Common myeloid progenitor, CD34-positive (primary cell): Measurements from ENCODE around the gene LPCAT2.

ENCODE experiments used
- CTCF ChIA-PET: fragments of 350-600 bp; sonication (Branson Sonifier 250); formaldehyde crosslinking; loops from one replicate; lab custom pipeline; 2021; ENCODE audit warnings: antibody characterized with exemption; lab: Charles Lee
- POLR2A ChIA-PET: fragments of 350-600 bp; sonication (Branson Sonifier 250); formaldehyde crosslinking; loops from one replicate; lab custom pipeline; 2021; ENCODE audit warnings: antibody characterized with exemption; lab: Charles Lee
- DNase-seq, 3 donors: peaks; one replicate each; pipeline versions ENCODE4 v3.0.0 to v3.0.0-alpha.2; 2013
- H3K27ac ChIP-seq, 2 experiments: 1 replicate in 1 of 2; 2 replicates in 1 of 2; pipeline ENCODE4 v1.7.0; 2013; ENCODE audit warnings: inconsistent platforms in 2 of 2, low read length in 2 of 2, mild to moderate bottlenecking in 2 of 2, low read depth in 1 of 2, moderate library complexity in 1 of 2; ENCODE audit not compliant: severe bottlenecking in 2 of 2, insufficient read depth in 1 of 2, poor library complexity in 1 of 2
- H3K27me3 ChIP-seq, 5 experiments: replicated peaks in 2 of 5; 1 replicate in 3 of 5; 2 replicates in 2 of 5; pipeline versions ENCODE4 v1.6.1 to v1.7.0; 2013; ENCODE audit warnings: low read length in 4 of 5, mild to moderate bottlenecking in 2 of 5, moderate library complexity in 2 of 5, inconsistent platforms in 1 of 5; ENCODE audit not compliant: insufficient read depth in 5 of 5, control insufficient read depth in 4 of 5
- H3K36me3 ChIP-seq, 4 experiments: 1 replicate in 2 of 4; 2 replicates in 2 of 4; pipeline versions ENCODE4 v1.6.1 to v1.7.0; 2013; ENCODE audit warnings: low read length in 3 of 4, control low read depth in 1 of 4, mild to moderate bottlenecking in 1 of 4; ENCODE audit not compliant: control insufficient read depth in 4 of 4, insufficient read depth in 4 of 4
- H3K4me1 ChIP-seq, 4 experiments: 1 replicate in 3 of 4; 2 replicates in 1 of 4; pipeline versions ENCODE4 v1.6.1 to v1.7.1; 2013; ENCODE audit warnings: low read length in 3 of 4, mild to moderate bottlenecking in 3 of 4, control low read depth in 1 of 4, inconsistent platforms in 1 of 4, moderate library complexity in 1 of 4; ENCODE audit not compliant: control insufficient read depth in 4 of 4, insufficient read depth in 4 of 4; ENCODE audit errors: control extremely low read depth in 1 of 4
- H3K4me3 ChIP-seq, 7 experiments: 1 replicate in 4 of 7; 2 replicates in 3 of 7; pipeline versions ENCODE4 v1.5.1 to v1.7.0; 2013; ENCODE audit warnings: mild to moderate bottlenecking in 7 of 7, low read length in 6 of 7, moderate library complexity in 6 of 7, inconsistent platforms in 2 of 7, low read depth in 2 of 7, control low read depth in 1 of 7; ENCODE audit not compliant: insufficient read depth in 4 of 7, control insufficient read depth in 1 of 7; ENCODE audit errors: extremely low read depth in 1 of 7
- H3K9me3 ChIP-seq, 5 experiments: 1 replicate in 4 of 5; 2 replicates in 1 of 5; pipeline versions ENCODE4 v1.6.1 to v1.7.1; 2013; ENCODE audit warnings: low read length in 4 of 5, mild to moderate bottlenecking in 2 of 5, inconsistent platforms in 1 of 5, low read depth in 1 of 5, moderate library complexity in 1 of 5; ENCODE audit not compliant: control insufficient read depth in 4 of 5, insufficient read depth in 2 of 5; ENCODE audit errors: control extremely low read depth in 1 of 5
- WGBS: methylation state at CpG from one replicate; pipeline ENCODE4 v1.1.5; 2013; ENCODE audit not compliant: insufficient coverage; 5-methylcytosine and 5-hydroxymethylcytosine counted together

Gene LPCAT2

GRCh38 chr16:55497558-55497957, 11.3 kb upstream of the LPCAT2 start:
- H3K27me3 ChIP-seq: no peaks in the 10 kb centered on the region
- no peaks in the 10 kb centered on the region for H3K9me3 ChIP-seq
- H3K4me3 ChIP-seq: no peak overlapping the region
- H3K4me1 ChIP-seq: peaks cover 6 to 63% (median 46%) of the 10 kb centered on the region in 4 experiments
- peaks cover 0 to 21% (median 2%) of the 10 kb centered on the region in 4 experiments for H3K36me3 ChIP-seq
- no peak for DNase-seq
- POLR2A ChIA-PET: no interaction called here
- H3K27ac ChIP-seq: no peak overlapping the region
- 100% methylated on average over 3 of the region's 5 CpGs for WGBS
- CTCF ChIA-PET: interaction anchor here (1.1 to 10.6 kb wide), 4 partner anchors 32 to 207 kb away, joined by 3 to 118 read pairs (median 44); no protein-coding TSS in a partner anchor

- H3K27me3 ChIP-seq: no peaks in the 10 kb centered on the region
- CTCF ChIA-PET: interaction anchor here (1.1 to 10.6 kb wide), 3 partner anchors 32 to 207 kb away, joined by 3 to 118 read pairs (median 76); no protein-coding TSS in a partner anchor
- POLR2A ChIA-PET: no interaction called here
- WGBS: 90% methylated on average over 5 of the region's 6 CpGs
- H3K27ac ChIP-seq: no peak overlapping the region
- peaks cover 6 to 63% (median 46%) of the 10 kb centered on the region in 4 experiments for H3K4me1 ChIP-seq
- no peak overlapping the region for H3K4me3 ChIP-seq
- H3K36me3 ChIP-seq: peaks cover 0 to 23% (median 2%) of the 10 kb centered on the region in 4 experiments
- H3K9me3 ChIP-seq: no peaks in the 10 kb centered on the region
- no peak for DNase-seq
These were observed 10.8 kb upstream of the LPCAT2 start for GRCh38 chr16:55498101-55498500.

- Histone ChIP-seq H3K4me1 (peaks cover 6 to 63% (median 46%) of the 10 kb centered on the region in 4 experiments), H3K27me3 (no peaks in the 10 kb centered on the region), H3K27ac (no peak overlapping the region), H3K36me3 (peaks cover 0 to 22% (median 1%) of the 10 kb centered on the region in 4 experiments), H3K4me3 (peak overlapping the region in 1 of 7 experiments; percentile 44), H3K9me3 (no peaks in the 10 kb centered on the region)
- POLR2A ChIA-PET: interaction anchor here (1.0 kb wide), 2 partner anchors 9 to 19 kb away, joined by 3 read pairs; no protein-coding TSS in a partner anchor
- CTCF ChIA-PET: interaction anchor here (0.6 to 4.1 kb wide), 11 partner anchors 9 to 202 kb away, joined by 3 to 20 read pairs (median 8); partner anchors contain the start of gene MMP2
- peak in 1 of 3 donors; percentile 6 for DNase-seq
- 18% methylated on average over 1 of the region's 3 CpGs for WGBS
These were observed 9.6 kb upstream of the LPCAT2 start for GRCh38 chr16:55499281-55499680.

- H3K27me3 ChIP-seq: no peaks in the 10 kb centered on the region
- H3K36me3 ChIP-seq: peaks cover 0 to 22% (median 1%) of the 10 kb centered on the region in 4 experiments
- H3K4me3 ChIP-seq: peak overlapping the region in 3 of 7 experiments; percentile 14 to 44 (median 23)
- POLR2A ChIA-PET: interaction anchor here (1.0 kb wide), 2 partner anchors 10 to 20 kb away, joined by 3 read pairs; no protein-coding TSS in a partner anchor
- H3K27ac ChIP-seq: peak overlapping the region in 1 of 2 experiments; percentile 65
- H3K4me1 ChIP-seq: peaks cover 6 to 59% (median 46%) of the 10 kb centered on the region in 4 experiments
- WGBS: 0% methylated on average over 4 of the region's 10 CpGs
- H3K9me3 ChIP-seq: no peaks in the 10 kb centered on the region
- CTCF ChIA-PET: interaction anchor here (0.6 to 4.1 kb wide), 19 partner anchors 8 to 204 kb away, joined by 3 to 20 read pairs (median 4); partner anchors contain the start of gene MMP2
- peak; percentile 87 to 96 (median 93) for DNase-seq
These were observed 8.8 kb upstream of the LPCAT2 start for GRCh38 chr16:55499951-55500529.

- POLR2A ChIA-PET: interaction anchor here (1.0 kb wide), 1 partner anchor 10 kb away, joined by 3 read pairs; no protein-coding TSS in a partner anchor
- CTCF ChIA-PET: interaction anchor here (0.7 to 4.1 kb wide), 17 partner anchors 9 to 204 kb away, joined by 3 to 20 read pairs (median 5); no protein-coding TSS in a partner anchor
- Histone ChIP-seq H3K27me3 (no peaks in the 10 kb centered on the region), H3K36me3 (peaks cover 0 to 26% (median 1%) of the 10 kb centered on the region in 4 experiments), H3K9me3 (no peaks in the 10 kb centered on the region), H3K4me3 (peak overlapping the region in 2 of 7 experiments; percentile 14 to 23), H3K4me1 (peaks cover 6 to 54% (median 46%) of the 10 kb centered on the region in 4 experiments), H3K27ac (peak overlapping the region in 1 of 2 experiments; percentile 27)
- 27% methylated on average over 3 of the region's 3 CpGs for WGBS
- peak in 2 of 3 donors; percentile 64 to 77 for DNase-seq
These were observed 8.3 kb upstream of the LPCAT2 start for GRCh38 chr16:55500530-55501011.

GRCh38 chr16:55501549-55502322, 7.1 kb upstream of the LPCAT2 start:
- no peak for DNase-seq
- Histone ChIP-seq H3K4me1 (peaks cover 6 to 51% (median 37%) of the 10 kb centered on the region in 4 experiments), H3K36me3 (peaks cover 0 to 33% (median 1%) of the 10 kb centered on the region in 4 experiments), H3K9me3 (no peaks in the 10 kb centered on the region), H3K27me3 (no peaks in the 10 kb centered on the region), H3K4me3 (no peak overlapping the region), H3K27ac (no peak overlapping the region)
- WGBS: 96% methylated on average over 8 of the region's 9 CpGs
- ChIA-PET CTCF (interaction anchor here (0.5 to 4.1 kb wide), 18 partner anchors 9 to 203 kb away, joined by 3 to 20 read pairs (median 4); no protein-coding TSS in a partner anchor), POLR2A (no interaction called here)
